CD14-positive monocyte (primary cell): ENCODE measurements around the gene TRIOBP. TPM values are rescaled to one million over a fixed set of nuclear protein-coding genes. Genes with fewer than 3 reads are reported as not detected.

Source experiments
- DNase-seq, 3 donors: peaks; one replicate each; pipeline ENCODE4 v3.0.0-alpha.2; 2011 to 2022
- H2AFZ ChIP-seq: 2 replicates; pipeline ENCODE4 v1.6.0; 2012; ENCODE audit warnings: mild to moderate bottlenecking, low read depth, low read length, inconsistent platforms; ENCODE audit not compliant: insufficient read depth, poor library complexity, severe bottlenecking
- H3K27ac ChIP-seq, 2 donors: 1 replicate in 1 of 2; 2 replicates in 1 of 2; pipeline ENCODE4 v1.5.1; 2012 to 2013; ENCODE audit warnings: low read length in 2 of 2, control low read depth in 1 of 2, inconsistent platforms in 1 of 2, low read depth in 1 of 2, mild to moderate bottlenecking in 1 of 2
- H3K27me3 ChIP-seq, 2 donors: one replicate each; pipeline versions ENCODE4 v1.6.0 to v1.6.1; 2011 to 2013; ENCODE audit warnings: low read length in 2 of 2; ENCODE audit not compliant: control insufficient read depth in 2 of 2, insufficient read depth in 2 of 2
- H3K36me3 ChIP-seq, 2 donors: replicated peaks in 1 of 2; 1 replicate in 1 of 2; 2 replicates in 1 of 2; pipeline versions ENCODE4 v1.5.1 to v1.6.1; 2012 to 2013; ENCODE audit warnings: low read length in 2 of 2, control low read depth in 1 of 2, inconsistent platforms in 1 of 2, mild to moderate bottlenecking in 1 of 2; ENCODE audit not compliant: insufficient read depth in 2 of 2, control insufficient read depth in 1 of 2
- H3K4me1 ChIP-seq, 2 donors: 1 replicate in 1 of 2; 2 replicates in 1 of 2; pipeline versions ENCODE4 v1.5.1 to v1.6.1; 2012 to 2013; ENCODE audit warnings: low read length in 2 of 2, control low read depth in 1 of 2, inconsistent platforms in 1 of 2, mild to moderate bottlenecking in 1 of 2, moderate library complexity in 1 of 2; ENCODE audit not compliant: insufficient read depth in 2 of 2, control insufficient read depth in 1 of 2
- H3K4me2 ChIP-seq: replicated peaks from 2 replicates; pipeline ENCODE3; 2012; ENCODE audit warnings: low read length, moderate library complexity, mild to moderate bottlenecking; ENCODE audit not compliant: poor library complexity, severe bottlenecking; ENCODE audit errors: extremely low read depth
- H3K4me3 ChIP-seq, 3 experiments: fragments of 200-600 bp in 1 of 3; sonication (generic) in 1 of 3; replicated peaks in 1 of 3; 1 replicate in 2 of 3; 2 replicates in 1 of 3; pipeline ENCODE4 v1.5.1; 2011 to 2013; ENCODE audit warnings: low read length in 3 of 3, mild to moderate bottlenecking in 3 of 3, control low read depth in 2 of 3, low read depth in 2 of 3, inconsistent platforms in 1 of 3, moderate library complexity in 1 of 3
- H3K79me2 ChIP-seq: 2 replicates; pipeline ENCODE4 v1.6.0; 2012; ENCODE audit warnings: mild to moderate bottlenecking, control low read depth, inconsistent platforms, low read length, moderate library complexity; ENCODE audit not compliant: insufficient read depth
- H3K9ac ChIP-seq: 2 replicates; pipeline ENCODE4 v1.6.0; 2017; ENCODE audit warnings: low read length, mild to moderate bottlenecking; ENCODE audit not compliant: insufficient read depth, poor library complexity, severe bottlenecking
- H3K9me3 ChIP-seq, 2 donors: replicated peaks in 1 of 2; 1 replicate in 1 of 2; 2 replicates in 1 of 2; pipeline versions ENCODE4 v1.5.1 to v1.6.1; 2012 to 2013; ENCODE audit warnings: low read length in 2 of 2, control low read depth in 1 of 2; ENCODE audit not compliant: control insufficient read depth in 1 of 2, insufficient read depth in 1 of 2
- H4K20me1 ChIP-seq: 2 replicates; pipeline ENCODE4 v1.6.0; 2012; ENCODE audit warnings: mild to moderate bottlenecking, low read length, control low read depth, moderate library complexity; ENCODE audit not compliant: insufficient read depth
- H3K27ac Mint-ChIP-seq, 7 donors: one replicate each; pipeline ENCODE4 v1.8.0; 2020; ENCODE audit warnings: mild to moderate bottlenecking in 7 of 7, mixed read lengths in 7 of 7, moderate library complexity in 6 of 7, inconsistent platforms in 2 of 7
- H3K27me3 Mint-ChIP-seq, 3 donors: one replicate each; pipeline ENCODE4 v1.8.0; 2021 to 2022; ENCODE audit warnings: low read depth in 3 of 3, mild to moderate bottlenecking in 3 of 3, mixed read lengths in 3 of 3, moderate library complexity in 3 of 3, inconsistent platforms in 1 of 3
- H3K36me3 Mint-ChIP-seq, 2 donors: one replicate each; pipeline ENCODE4 v1.8.0; 2020; ENCODE audit warnings: mixed read lengths in 2 of 2, inconsistent platforms in 1 of 2, mild to moderate bottlenecking in 1 of 2
- H3K4me1 Mint-ChIP-seq: one replicate; pipeline ENCODE4 v1.8.0; 2020; ENCODE audit warnings: mild to moderate bottlenecking, mixed read lengths
- H3K4me3 Mint-ChIP-seq, 2 donors: one replicate each; pipeline ENCODE4 v1.8.0; 2020; ENCODE audit warnings: mild to moderate bottlenecking in 2 of 2, mixed read lengths in 2 of 2, moderate library complexity in 1 of 2
- H3K9me3 Mint-ChIP-seq, 7 donors: one replicate each; pipeline ENCODE4 v1.8.0; 2020 to 2022; ENCODE audit warnings: mixed read lengths in 7 of 7, mild to moderate bottlenecking in 6 of 7, moderate library complexity in 6 of 7, inconsistent platforms in 2 of 7
- WGBS: methylation state at CpG from one replicate; pipeline ENCODE4 v1.1.5; 2013; ENCODE audit warnings: missing lambda C conversion rate; ENCODE audit not compliant: insufficient coverage; 5-methylcytosine and 5-hydroxymethylcytosine counted together
- intact Hi-C, 2 donors: fragments of 100-400 bp; cut with micrococcal nuclease; formaldehyde crosslinking; loops; one replicate each; pipeline versions ENCODE4 v1.15.0 to v1.15.1; 2023
- polyA plus RNA-seq, 3 donors: library from polyadenylated mRNA; depleted of rRNA in 1 of 3; unstranded in 2 of 3; stranded (reverse) in 1 of 3; fragments of 300-500 nt in 2 of 3; fragments of >200 nt in 1 of 3; fragmentation: Illumina TruSeq in 2 of 3; gene quantifications; 1 replicate in 2 of 3; 2 replicates in 1 of 3; pipeline ENCODE4 v1.2.3, GENCODE V29; 2012 to 2021
- TF ChIP-seq, protein P1 (sequence below): fragments of 200-600 bp; IDR thresholded peaks from one replicate; pipeline ENCODE4 v1.8.0; 2022; ENCODE audit warnings: antibody characterized with exemption, mild to moderate bottlenecking

Gene TRIOBP
- polyA plus RNA-seq, 3 donors = 43.0 to 46.6 (median 44.7) TPM

- Histone ChIP-seq H3K4me2 (peak overlapping the region; percentile 100), H3K79me2 (peaks cover 47% of the 10 kb centered on the region), H3K27me3 (no peaks in the 10 kb centered on the region), H3K36me3 (peaks cover 18 to 22% of the 10 kb centered on the region in 2 donors), H4K20me1 (peaks cover 52% of the 10 kb centered on the region), H3K4me3 (no peak overlapping the region), H3K4me1 (peaks cover 60 to 64% of the 10 kb centered on the region in 2 donors), H3K9ac (no peak overlapping the region), H3K9me3 (no peaks in the 10 kb centered on the region), H3K27ac (peak overlapping the region; percentile 26 to 43), H2AFZ (no peak overlapping the region)
- Mint-ChIP-seq H3K36me3 (peaks cover 13 to 33% of the 10 kb centered on the region in 2 donors), H3K27me3 (no peaks in the 10 kb centered on the region), H3K27ac (peak overlapping the region; percentile 76 to 92 (median 87)), H3K9me3 (no peaks in the 10 kb centered on the region), H3K4me3 (no peak overlapping the region), H3K4me1 (peaks cover 39% of the 10 kb centered on the region)
- WGBS = 76% methylated on average over 5 of the region's 18 CpGs
- intact Hi-C loops = loop anchor here in 1 of 2 donors (10.0 kb wide), 2 partner anchors 66 to 166 kb away; partner anchors contain the start of genes ANKRD54 and EIF3L
- no peak for DNase-seq
- TF ChIP-seq, protein P1, sequence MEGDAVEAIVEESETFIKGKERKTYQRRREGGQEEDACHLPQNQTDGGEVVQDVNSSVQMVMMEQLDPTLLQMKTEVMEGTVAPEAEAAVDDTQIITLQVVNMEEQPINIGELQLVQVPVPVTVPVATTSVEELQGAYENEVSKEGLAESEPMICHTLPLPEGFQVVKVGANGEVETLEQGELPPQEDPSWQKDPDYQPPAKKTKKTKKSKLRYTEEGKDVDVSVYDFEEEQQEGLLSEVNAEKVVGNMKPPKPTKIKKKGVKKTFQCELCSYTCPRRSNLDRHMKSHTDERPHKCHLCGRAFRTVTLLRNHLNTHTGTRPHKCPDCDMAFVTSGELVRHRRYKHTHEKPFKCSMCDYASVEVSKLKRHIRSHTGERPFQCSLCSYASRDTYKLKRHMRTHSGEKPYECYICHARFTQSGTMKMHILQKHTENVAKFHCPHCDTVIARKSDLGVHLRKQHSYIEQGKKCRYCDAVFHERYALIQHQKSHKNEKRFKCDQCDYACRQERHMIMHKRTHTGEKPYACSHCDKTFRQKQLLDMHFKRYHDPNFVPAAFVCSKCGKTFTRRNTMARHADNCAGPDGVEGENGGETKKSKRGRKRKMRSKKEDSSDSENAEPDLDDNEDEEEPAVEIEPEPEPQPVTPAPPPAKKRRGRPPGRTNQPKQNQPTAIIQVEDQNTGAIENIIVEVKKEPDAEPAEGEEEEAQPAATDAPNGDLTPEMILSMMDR = no peak
Measured at GRCh38 chr22:37678372-37678771, 18.5 kb upstream of the TRIOBP start.

- Histone ChIP-seq H3K36me3 (peaks cover 18 to 22% of the 10 kb centered on the region in 2 donors), H3K4me3 (no peak overlapping the region), H3K4me1 (peaks cover 47 to 51% of the 10 kb centered on the region in 2 donors), H3K9me3 (no peaks in the 10 kb centered on the region), H3K79me2 (peaks cover 41% of the 10 kb centered on the region), H3K27ac (peak overlapping the region in 1 of 2 donors; percentile 20), H3K9ac (no peak overlapping the region), H2AFZ (no peak overlapping the region), H4K20me1 (peaks cover 52% of the 10 kb centered on the region), H3K27me3 (no peaks in the 10 kb centered on the region), H3K4me2 (no peak overlapping the region)
- Mint-ChIP-seq H3K36me3 (peaks cover 13 to 33% of the 10 kb centered on the region in 2 donors), H3K4me3 (no peak overlapping the region), H3K9me3 (no peaks in the 10 kb centered on the region), H3K4me1 (peaks cover 29% of the 10 kb centered on the region), H3K27me3 (no peaks in the 10 kb centered on the region), H3K27ac (peak overlapping the region in 4 of 7 donors; percentile 32 to 60 (median 58))
- TF ChIP-seq, protein P1 = no peak
- intact Hi-C loops = loop anchor here (2.0 to 10.0 kb wide), 4 partner anchors 37 to 165 kb away; partner anchors contain the start of genes ANKRD54 (in 1 of the 2), EIF3L (in 1 of the 2) and GCAT (in 1 of the 2)
- WGBS = 100% methylated on average over 3 of the region's 8 CpGs
- DNase-seq = no peak
Measured at GRCh38 chr22:37679670-37680069, 17.2 kb upstream of the TRIOBP start.
